GM18909 (cell line): ENCODE measurements around the gene TACC2.

Experiments
- ATAC-seq: cut with Tn5 transposase; IDR thresholded peaks from one replicate; pipeline ENCODE4 v1.9.1; 2021; ENCODE audit warnings: mild to moderate bottlenecking; ENCODE audit not compliant: unreplicated experiment, poor library complexity

TACC2 gene

GRCh38 chr10:122259075-122259466 is 270.1 kb downstream of the TACC2 start:
- ATAC-seq: no peak

GRCh38 chr10:122261584-122261983 is 272.6 kb downstream of the TACC2 start:
- no peak for ATAC-seq

GRCh38 chr10:122263971-122264370 is 275.0 kb downstream of the TACC2 start:
- ATAC-seq: no peak

- no peak for ATAC-seq
These were observed 275.5 kb downstream of the TACC2 start for GRCh38 chr10:122264436-122264835.

GRCh38 chr10:122264931-122265330 is 276.0 kb downstream of the TACC2 start:
- ATAC-seq: no peak

GRCh38 chr10:122265896-122266295 is 276.9 kb downstream of the TACC2 start:
- no peak for ATAC-seq

- peak; percentile 65 for ATAC-seq
These were observed 279.1 kb downstream of the TACC2 start for GRCh38 chr10:122267849-122268737.

- ATAC-seq: no peak
These were observed 280.2 kb downstream of the TACC2 start for GRCh38 chr10:122269059-122269687.

- no peak for ATAC-seq
These were observed 282.1 kb downstream of the TACC2 start, which contains the start of gene BTBD16 for GRCh38 chr10:122271076-122271475. BTBD16 (plus strand) TSS chr10:122271296; CDS start chr10:122275082, 3,786 bp downstream.

GRCh38 chr10:122273966-122274545 is 285.1 kb downstream of the TACC2 start:
- ATAC-seq: no peak

GRCh38 chr10:122276611-122277208 is 287.7 kb downstream of the TACC2 start:
- no peak for ATAC-seq

- ATAC-seq: no peak
These were observed 288.7 kb downstream of the TACC2 start for GRCh38 chr10:122277526-122278136.

- ATAC-seq: no peak
These were observed 290.8 kb downstream of the TACC2 start for GRCh38 chr10:122279725-122280141.

- no peak for ATAC-seq
These were observed 291.2 kb downstream of the TACC2 start for GRCh38 chr10:122280156-122280555.

- no peak for ATAC-seq
These were observed 292.2 kb downstream of the TACC2 start for GRCh38 chr10:122281018-122281626.

GRCh38 chr10:122281751-122282150 is 292.8 kb downstream of the TACC2 start:
- ATAC-seq: no peak

GRCh38 chr10:122282253-122282671 is 293.3 kb downstream of the TACC2 start:
- no peak for ATAC-seq

GRCh38 chr10:122282909-122283308 is 293.9 kb downstream of the TACC2 start:
- ATAC-seq: no peak

- no peak for ATAC-seq
These were observed 296.8 kb downstream of the TACC2 start for GRCh38 chr10:122285506-122286444.
